Body of pancreas (tissue), 4 donors: ENCODE results near the gene NOL12.

Experiments
- CTCF ChIP-seq, 7 experiments: fragments of 450-650 bp in 4 of 7; fragments of 200-600 bp in 3 of 7; sonication (generic) in 3 of 7; IDR thresholded peaks; one replicate each; pipeline ENCODE4 v1.5.1; 2016 to 2019; ENCODE audit warnings: antibody characterized with exemption in 7 of 7
- POLR2A ChIP-seq, 3 donors: fragments of 450-650 bp; IDR thresholded peaks; one replicate each; pipeline ENCODE4 v1.6.1; 2016; ENCODE audit warnings: antibody characterized with exemption in 3 of 3, mild to moderate bottlenecking in 2 of 3

GRCh38 chr22:37650463-37651136 is 35.5 kb upstream of the NOL12 start:
- TF ChIP-seq CTCF (IDR thresholded peaks at IDR 0.05) (no peak), POLR2A (IDR thresholded peaks at IDR 0.05) (no peak)
